ENCODE measurements around the gene MGARP. TPM values are rescaled to one million over a fixed set of nuclear protein-coding genes. Genes with fewer than 3 reads are reported as not detected.

The MGARP gene
- total and polyA plus RNA-seq, 8 donors = 0.08 to 1.4 (median 0.31) TPM; not detected in 5

DNA sequence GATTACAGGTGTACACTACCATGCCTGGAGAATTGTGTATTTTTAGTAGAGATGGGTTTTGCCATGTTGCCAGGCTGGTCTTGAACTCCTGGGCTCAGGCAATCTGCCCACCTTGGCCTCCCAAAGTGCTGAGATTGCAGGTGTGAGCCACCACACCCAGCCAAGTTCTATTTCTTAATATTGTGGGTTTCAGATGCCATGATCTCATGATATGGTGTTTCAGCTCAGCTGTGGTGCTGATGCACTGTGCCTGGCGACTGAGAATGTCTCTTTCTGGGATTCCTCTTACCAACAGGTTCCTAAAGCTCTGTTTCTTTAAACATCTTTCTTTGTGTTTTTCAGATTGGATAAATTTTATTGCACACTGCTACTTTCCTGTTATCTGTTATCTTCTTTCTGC, 39.5 kb upstream of the MGARP start:
- no peak overlapping the region for H3K27ac ChIP-seq
- TF ChIP-seq, protein P1, sequence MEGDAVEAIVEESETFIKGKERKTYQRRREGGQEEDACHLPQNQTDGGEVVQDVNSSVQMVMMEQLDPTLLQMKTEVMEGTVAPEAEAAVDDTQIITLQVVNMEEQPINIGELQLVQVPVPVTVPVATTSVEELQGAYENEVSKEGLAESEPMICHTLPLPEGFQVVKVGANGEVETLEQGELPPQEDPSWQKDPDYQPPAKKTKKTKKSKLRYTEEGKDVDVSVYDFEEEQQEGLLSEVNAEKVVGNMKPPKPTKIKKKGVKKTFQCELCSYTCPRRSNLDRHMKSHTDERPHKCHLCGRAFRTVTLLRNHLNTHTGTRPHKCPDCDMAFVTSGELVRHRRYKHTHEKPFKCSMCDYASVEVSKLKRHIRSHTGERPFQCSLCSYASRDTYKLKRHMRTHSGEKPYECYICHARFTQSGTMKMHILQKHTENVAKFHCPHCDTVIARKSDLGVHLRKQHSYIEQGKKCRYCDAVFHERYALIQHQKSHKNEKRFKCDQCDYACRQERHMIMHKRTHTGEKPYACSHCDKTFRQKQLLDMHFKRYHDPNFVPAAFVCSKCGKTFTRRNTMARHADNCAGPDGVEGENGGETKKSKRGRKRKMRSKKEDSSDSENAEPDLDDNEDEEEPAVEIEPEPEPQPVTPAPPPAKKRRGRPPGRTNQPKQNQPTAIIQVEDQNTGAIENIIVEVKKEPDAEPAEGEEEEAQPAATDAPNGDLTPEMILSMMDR (IDR thresholded peaks at IDR 0.05) = no peak
- no peak for TF ChIP-seq EP300 (IDR thresholded peaks at IDR 0.05)
- no peak for TF ChIP-seq POLR2AphosphoS5 (IDR thresholded peaks at IDR 0.05)
- TF ChIP-seq POLR2A (IDR thresholded peaks at IDR 0.05) = no peak
- no peaks in the 10 kb centered on the region for H3K9me3 ChIP-seq
- intact Hi-C loops (cut with DNase I; ENCODE audit: low total_unique reads) = no loop called here
- no peaks in the 10 kb centered on the region for H3K27me3 ChIP-seq
- peaks cover 10 to 46% (median 29%) of the 10 kb centered on the region in 4 donors for H3K4me1 ChIP-seq
- no peak overlapping the region for H3K4me3 ChIP-seq
- 89 to 96% (median 95%) methylated on average over 1 of the region's 1 CpG for WGBS, 5 donors
- H3K36me3 ChIP-seq = no peaks in the 10 kb centered on the region
- DNase-seq = no peak

DNA sequence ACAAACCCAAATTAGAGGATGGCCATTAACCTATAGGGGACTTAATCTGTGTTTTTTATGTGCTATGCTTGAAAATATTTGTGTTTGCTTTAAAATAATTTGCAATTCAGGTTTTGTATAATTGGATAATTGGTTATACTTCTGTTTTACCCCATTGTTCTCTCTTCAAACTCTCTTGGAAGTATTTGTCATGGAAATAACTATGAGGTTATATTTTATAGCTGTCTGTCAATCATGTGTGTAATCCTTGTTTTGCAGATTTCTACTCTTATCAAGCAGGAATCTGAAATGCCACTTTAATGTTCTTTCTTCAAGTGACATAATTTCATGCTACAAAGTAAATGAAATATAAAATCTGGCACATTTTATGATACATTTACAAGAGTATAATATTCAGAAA, 37.6 kb upstream of the MGARP start:
- Histone ChIP-seq H3K4me1 (peaks cover 9 to 51% (median 29%) of the 10 kb centered on the region in 4 donors), H3K27me3 (no peaks in the 10 kb centered on the region), H3K9me3 (no peaks in the 10 kb centered on the region), H3K27ac (no peak overlapping the region), H3K36me3 (no peaks in the 10 kb centered on the region), H3K4me3 (no peak overlapping the region)
- intact Hi-C loops (cut with DNase I; ENCODE audit: low total_unique reads) = no loop called here
- no peak for TF ChIP-seq POLR2A (IDR thresholded peaks at IDR 0.05)
- TF ChIP-seq, protein P1 (IDR thresholded peaks at IDR 0.05) = no peak
- TF ChIP-seq POLR2AphosphoS5 (IDR thresholded peaks at IDR 0.05) = no peak
- no peak for TF ChIP-seq EP300 (IDR thresholded peaks at IDR 0.05)
- DNase-seq = no peak

DNA sequence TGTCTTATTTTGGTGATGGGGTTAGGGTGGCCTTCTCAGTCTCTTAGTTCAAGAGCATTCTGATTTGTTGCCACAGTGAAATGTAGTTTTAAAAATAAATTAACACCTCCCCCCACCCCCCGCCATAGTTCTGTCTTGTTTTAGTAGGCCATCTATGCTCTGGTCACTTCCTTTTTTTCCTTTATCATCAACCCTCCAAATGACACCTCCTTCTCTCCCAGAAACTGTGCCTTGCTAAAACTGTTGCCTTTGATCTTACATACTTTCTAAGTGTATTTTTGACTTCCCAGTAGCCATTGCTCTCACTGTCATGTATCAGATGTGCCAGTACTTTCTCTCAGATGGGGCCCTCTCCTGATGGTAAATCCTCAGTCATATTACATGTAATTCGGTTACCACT, 36.7 kb upstream of the MGARP start:
- no peaks in the 10 kb centered on the region for H3K9me3 ChIP-seq
- no peak overlapping the region for H3K4me3 ChIP-seq
- no peak for DNase-seq
- H3K27ac ChIP-seq = no peak overlapping the region
- 91 to 100% (median 95%) methylated on average over 2 of the region's 2 CpGs for WGBS, 5 donors
- TF ChIP-seq EP300 (IDR thresholded peaks at IDR 0.05) = no peak
- no peak for TF ChIP-seq POLR2A (IDR thresholded peaks at IDR 0.05)
- TF ChIP-seq, protein P1 (IDR thresholded peaks at IDR 0.05) = no peak
- TF ChIP-seq POLR2AphosphoS5 (IDR thresholded peaks at IDR 0.05) = no peak
- intact Hi-C loops (cut with DNase I; ENCODE audit: low total_unique reads) = no loop called here
- peaks cover 9 to 57% (median 34%) of the 10 kb centered on the region in 4 donors for H3K4me1 ChIP-seq
- no peaks in the 10 kb centered on the region for H3K27me3 ChIP-seq
- no peaks in the 10 kb centered on the region for H3K36me3 ChIP-seq

DNA sequence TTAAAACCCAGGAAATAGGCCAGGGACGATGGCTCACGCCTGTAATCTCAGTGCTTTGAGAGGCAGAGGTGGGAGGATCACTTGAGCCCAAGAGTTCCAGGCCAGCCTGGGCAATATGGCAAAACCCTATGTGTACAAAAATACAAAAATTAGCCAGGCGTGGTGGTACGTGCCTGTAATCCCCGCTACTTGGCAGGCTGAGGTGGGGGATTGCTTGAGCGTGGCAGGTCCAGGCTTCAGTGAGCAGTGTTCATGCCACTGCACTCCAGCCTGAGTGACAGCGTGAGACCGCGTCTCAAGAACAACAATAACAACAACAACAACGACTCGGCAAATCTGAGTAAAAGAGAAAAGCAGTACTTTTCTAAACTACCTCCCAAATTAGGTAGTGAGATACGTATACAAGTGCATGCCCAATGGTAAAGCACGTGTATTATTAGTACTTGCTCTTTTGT, 35.2 kb upstream of the MGARP start:
- Histone ChIP-seq H3K4me1 (peaks cover 11 to 70% (median 41%) of the 10 kb centered on the region in 4 donors), H3K9me3 (no peaks in the 10 kb centered on the region), H3K27ac (no peak overlapping the region), H3K36me3 (no peaks in the 10 kb centered on the region), H3K4me3 (no peak overlapping the region), H3K27me3 (no peaks in the 10 kb centered on the region)
- intact Hi-C loops (cut with DNase I; ENCODE audit: low total_unique reads) = no loop called here
- 92 to 95% (median 93%) methylated on average over 13 of the region's 13 CpGs for WGBS, 5 donors
- no peak for DNase-seq
- TF ChIP-seq, protein P1 (IDR thresholded peaks at IDR 0.05) = no peak
- no peak for TF ChIP-seq POLR2AphosphoS5 (IDR thresholded peaks at IDR 0.05)
- TF ChIP-seq POLR2A (IDR thresholded peaks at IDR 0.05) = no peak
- no peak for TF ChIP-seq EP300 (IDR thresholded peaks at IDR 0.05)
